Astrocyte of the hippocampus (primary cell): Measurements from ENCODE around the gene ZG16.
A peak's percentile ranks its signal among the peaks of the same experiment; 100 is the strongest.
"Not testable (repeated sequence)": the region's sequence is repeated elsewhere in the genome, so short reads cannot be mapped to it uniquely, and the experiment has no call there.

Source experiments
- DNase-seq: peaks from one replicate; pipeline ENCODE4 v3.0.0; 2011; ENCODE audit warnings: low read depth, low spot score

The ZG16 gene

DNA sequence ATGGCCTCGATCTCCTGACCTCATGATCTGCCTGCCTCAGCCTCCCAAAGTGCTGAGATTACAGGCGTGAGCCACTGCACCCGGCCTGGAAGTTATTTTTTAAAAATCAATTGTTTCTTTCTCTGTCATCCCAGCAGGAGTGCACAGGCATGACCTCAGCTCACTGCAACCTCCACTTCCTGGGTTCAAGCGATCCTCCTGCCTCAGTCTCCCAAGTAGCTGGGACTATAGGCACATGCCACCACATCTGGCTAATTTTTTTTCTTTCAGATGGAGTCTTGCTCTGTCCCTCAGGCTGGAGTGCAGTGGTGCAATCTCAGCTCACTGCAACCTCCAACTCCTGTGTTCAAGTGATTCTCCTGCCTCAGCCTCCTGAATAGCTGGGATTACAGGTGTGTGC, 9.1 kb downstream of the ZG16 start:
- DNase-seq: not testable (repeated sequence)

DNA sequence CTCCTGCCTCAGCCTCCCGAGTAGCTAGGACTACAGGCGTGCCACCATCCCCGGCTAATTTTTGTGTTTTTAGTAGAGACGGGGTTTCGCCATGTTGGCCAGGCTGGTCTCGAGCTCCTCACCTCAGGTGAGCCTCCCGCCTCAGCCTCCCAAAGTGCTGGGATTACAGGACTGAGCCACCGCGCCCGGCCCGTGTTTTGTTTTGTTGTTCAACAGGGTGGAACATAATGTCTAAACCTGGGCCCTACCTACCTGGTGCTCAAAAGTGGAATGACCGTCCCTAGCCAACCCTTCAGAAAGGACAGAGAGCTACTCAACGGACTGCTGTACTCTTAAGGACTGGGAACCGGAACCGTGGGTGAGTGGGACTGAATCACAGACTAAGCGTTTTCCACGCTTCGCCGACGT, 11.7 kb downstream of the ZG16 start:
- no peak for DNase-seq

DNA sequence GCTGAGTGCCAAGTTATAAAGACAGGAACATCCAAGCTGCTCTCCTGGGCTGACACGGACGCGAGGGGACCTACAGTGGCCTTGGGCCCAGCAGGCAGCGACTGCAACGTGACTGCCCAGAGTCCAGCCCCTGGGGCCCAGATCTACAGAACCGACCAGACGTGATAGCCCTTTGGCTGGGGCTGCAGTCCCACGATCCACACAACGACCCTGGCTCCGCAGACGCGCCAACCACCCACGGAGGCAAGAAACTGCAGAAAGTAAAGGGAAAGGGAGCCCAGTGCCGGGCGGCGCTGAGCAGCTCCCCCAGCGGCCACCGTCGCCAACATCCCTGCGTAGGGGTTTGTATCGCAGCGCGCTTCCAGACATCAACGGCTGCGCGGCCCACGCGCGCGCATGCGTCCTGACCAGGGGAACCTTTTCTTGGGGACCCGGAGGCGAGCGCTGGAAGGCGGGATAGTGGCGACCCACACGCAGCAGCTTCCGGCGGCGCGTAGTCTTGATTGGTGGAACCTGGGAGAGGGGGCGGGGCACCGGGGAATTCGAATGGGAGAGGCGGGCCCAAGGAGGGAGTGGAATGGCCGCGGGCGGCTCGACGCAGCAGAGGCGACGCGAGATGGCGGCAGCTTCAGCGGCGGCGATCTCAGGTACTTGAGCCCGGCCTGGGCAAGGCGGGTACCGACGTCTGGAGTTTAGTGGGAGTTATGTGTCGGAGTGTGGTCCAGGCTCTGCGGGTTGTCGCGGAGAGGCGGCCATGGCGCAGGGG, 12.3 kb downstream of the ZG16 start, which contains the start of gene KIF22:
KIF22 (plus strand) TSS at position 569 of the 766 bp plus-strand sequence; CDS start at position 578, 9 bp downstream.
- peak; percentile 100 for DNase-seq

DNA sequence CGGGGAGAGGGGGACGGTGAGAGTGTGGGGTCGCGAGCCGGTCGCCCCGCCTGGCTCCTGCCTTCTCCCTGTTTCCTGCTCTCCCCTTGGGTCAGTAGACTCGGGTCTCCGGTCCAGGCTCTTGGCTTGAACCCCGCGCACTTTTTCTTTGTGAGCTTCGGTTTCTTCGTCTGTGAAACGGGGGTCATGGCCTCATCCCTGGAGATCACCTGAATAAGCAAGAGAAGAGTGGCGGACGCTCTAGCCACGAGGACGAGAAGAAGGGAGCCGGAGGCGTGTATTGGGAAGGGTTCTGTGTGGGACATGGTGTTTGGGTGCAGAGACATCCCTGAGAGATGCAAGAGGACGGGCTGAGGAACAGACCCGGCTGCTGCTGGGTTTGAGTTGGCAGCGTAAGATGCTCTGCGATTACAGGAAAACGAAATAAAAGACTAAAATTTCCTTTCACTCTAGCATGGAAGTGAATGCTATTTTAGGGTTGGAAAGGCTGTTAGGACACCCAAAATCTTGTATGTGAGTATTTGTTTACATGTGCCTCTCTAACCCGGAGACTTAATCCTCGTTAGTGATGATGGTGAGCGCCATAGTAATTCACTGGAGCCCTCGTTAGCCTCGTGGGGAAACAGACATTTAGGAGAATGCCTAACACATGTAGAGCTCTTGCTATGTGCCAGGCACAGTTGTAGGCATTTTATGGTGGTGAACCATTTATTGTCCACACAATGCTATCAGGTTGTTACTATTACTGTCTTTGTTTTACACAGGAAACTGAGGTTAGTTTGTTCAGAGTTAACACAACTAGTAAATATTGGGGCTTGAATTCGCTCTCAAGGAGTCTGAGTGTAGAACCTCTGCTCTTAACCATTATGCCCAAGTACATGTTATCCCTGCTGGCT, 13.1 kb downstream of the ZG16 start:
- DNase-seq: peak; percentile 26

DNA sequence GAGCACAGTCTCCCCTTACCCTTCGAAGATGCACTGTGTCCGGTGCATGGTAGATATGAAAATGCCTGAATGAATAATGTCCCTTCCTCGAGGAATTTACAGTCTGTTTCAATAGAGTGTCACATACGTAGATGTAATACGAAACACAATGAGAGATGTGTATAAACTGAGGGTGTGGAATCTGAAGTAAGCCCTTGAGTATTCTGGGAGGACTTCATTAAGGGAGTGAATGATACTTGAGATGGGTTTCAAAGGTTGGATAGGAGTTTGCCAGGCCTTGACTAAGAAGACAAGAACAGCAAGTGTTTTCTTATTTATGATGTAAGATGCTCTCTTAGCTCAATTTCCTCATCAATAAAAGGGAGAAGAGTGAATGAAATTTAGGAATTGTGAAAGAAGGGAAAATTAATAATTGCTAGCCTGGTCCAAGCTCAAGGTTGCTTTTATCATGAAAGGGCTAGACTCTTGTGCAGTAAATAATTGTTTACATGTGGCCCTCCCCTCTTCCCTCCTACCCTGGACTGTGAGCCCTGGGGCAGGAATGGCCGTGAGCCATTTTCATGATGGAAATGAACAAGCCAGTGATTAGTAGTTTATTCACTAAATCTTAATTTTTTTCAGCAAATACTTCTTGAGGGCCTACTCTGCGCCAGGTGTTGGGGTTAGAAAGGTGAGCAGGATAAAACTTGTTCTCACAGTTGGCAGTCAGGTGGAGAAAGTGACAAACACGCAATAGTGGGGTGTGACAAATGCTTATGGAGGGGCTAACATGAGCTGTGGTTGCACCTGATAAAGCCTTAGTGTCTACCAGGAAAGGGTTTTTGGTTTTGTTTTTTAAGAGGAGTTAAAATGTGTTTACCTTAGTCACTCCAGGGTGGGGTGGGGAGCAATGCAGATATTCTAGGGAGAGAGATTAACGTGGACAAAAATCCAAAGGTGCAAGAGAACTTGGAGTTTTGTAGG, 14.1 kb downstream of the ZG16 start:
- DNase-seq: no peak

DNA sequence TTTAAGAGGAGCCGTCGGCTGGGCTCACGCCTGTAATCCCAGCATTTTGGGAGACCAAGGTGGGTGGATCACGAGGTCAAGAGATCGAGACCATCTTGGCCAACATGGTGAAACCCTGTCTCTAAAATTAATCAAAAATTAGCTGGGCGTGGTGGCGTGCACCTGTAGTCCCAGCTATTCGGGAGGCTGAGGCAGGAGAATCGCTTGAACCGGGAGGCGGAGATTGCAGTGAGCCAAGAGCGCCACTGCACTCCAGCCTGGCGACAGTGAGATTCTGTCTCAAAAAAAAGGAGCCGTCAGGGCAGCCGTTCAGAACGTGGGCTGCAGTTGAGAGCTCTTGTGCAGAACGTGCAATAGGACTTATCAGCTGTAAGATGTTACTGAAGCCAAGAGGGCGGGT, 15.1 kb downstream of the ZG16 start:
- not testable (repeated sequence) for DNase-seq

DNA sequence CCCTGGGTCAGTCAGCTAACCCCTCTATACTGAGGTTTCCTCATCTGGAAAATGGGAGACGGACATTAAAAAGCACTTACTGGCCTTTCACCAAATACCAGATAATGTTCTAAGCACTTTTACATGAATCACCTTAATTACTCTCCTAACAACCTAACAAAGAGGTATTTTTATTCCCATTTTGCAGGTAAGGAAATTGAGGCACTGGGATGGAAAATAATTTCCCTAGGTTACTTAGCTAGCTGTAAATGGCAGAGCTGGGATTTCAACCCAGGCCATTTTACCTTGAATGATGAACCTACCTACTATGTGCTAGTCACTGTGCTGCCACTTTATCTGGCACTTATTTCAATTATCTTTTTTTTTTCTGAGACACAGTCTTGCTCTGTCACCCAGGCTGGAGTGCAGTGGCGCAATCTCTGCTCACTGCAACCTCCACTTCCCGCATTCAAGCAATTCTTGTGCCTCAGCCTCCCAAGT, 16.2 kb downstream of the ZG16 start:
- DNase-seq: no peak

DNA sequence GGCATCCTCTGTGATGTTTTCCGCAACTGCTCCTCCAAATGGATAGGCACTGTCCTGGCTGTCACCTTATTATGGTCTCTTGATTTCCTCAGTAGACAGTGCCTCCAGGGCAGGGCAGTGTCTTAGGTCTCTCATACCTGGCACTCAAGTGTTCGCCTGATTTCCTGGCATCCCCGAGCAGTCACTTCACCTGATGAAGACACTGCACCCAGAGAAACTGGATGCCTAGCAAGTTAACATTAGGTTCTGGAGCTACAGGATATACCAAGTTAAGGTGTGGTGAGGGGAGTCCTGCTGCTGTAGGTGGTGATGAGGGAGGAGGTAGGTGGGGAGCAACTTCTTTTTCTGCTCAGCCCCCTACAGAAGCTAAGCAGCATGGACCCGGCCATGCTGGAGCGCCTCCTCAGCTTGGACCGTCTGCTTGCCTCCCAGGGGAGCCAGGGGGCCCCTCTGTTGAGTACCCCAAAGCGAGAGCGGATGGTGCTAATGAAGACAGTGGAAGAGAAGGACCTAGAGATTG, 24.4 kb downstream of the ZG16 start:
- no peak for DNase-seq

DNA sequence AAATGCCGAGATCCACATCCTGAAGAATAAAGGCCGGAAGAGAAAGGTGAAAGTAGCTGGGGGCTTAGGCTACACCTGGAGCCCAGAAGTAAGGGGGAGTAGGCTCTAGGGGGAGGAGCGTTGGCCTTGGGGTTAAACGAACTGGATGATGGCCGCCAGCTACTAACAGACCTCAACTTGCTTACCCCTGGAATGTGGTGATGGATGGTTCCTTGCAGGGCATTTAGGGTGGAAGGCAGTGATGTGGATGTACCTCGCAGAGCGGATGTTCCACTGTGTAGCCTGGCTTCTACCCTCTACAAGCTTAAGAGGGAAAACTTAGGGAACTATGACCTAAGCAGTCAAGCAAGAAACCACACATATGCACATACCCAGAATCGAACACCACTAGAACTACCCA, 26.0 kb downstream of the ZG16 start:
- no peak for DNase-seq

DNA sequence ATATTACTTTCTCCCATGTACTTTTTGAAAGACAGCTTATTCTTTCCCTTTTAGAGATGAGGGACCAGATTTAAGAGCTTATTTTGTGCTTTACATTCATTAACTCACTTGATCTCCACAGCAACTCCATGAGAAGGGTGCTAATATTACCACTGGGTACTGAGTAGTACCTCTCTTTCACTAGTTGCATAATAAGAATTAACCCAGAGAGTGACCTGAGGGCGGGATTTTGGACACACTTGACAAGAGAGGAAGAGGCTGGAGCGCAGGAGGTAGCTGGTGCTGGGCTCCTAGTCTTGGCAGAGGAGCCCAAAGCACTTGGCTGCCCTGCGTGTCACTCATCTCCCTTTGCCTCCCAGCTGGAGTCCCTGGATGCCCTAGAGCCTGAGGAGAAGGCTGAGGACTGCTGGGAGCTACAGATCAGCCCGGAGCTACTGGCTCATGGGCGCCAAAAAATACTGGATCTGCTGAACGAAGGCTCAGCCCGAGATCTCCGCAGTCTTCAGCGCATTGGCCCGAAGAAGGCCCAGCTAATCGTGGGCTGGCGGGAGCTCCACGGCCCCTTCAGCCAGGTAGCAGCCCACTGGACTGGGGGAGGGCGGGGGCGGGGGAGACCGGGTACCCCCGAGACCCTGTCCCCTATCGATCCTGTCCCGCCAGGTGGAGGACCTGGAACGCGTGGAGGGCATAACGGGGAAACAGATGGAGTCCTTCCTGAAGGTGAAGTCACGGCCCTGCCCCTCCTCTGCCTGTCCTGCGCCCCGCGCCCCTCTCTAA, 26.6 kb downstream of the ZG16 start:
- peak; percentile 39 for DNase-seq

DNA sequence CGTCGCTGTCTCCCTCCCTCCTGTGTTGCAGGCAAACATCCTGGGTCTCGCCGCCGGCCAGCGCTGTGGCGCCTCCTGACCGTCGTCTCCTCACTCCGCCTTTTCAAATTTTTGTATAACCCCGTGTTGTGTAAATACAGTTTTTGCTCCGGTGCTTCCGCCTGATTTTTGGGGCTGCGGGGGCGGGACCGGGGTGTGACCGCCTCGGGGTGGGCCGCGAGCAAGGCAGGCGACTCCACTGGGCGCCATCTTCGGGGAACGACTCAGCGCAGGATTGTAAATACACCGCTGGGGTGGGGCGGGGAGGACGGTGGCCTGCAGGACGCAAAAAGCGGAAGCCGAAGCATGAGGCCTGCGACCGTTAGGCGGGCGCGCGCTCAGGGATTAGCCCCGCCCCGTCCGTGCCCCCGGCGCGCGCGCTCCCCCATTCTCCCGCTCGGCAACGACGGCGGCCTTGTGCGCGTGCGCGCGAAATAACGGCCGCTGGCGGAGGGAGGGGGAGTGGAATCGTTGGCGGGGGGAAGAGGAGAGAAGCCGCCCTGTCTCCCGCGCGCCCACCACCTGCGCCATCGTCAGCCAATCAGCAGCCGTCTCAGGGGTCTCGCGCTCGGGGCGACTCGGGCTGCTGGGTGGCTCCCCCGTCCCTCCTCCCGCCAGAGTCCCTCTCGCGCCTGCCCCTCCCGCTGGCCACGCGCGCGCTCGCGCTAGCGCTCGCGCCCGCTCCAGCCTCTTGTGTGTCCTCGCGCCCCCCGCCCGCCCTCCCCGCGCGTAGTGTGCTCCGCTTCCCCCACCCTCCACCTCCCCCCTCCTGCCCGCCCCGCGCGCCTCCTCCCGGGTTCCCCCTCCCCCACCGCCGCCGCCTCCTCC, 27.4 kb downstream of the ZG16 start:
- peak; percentile 99 for DNase-seq

DNA sequence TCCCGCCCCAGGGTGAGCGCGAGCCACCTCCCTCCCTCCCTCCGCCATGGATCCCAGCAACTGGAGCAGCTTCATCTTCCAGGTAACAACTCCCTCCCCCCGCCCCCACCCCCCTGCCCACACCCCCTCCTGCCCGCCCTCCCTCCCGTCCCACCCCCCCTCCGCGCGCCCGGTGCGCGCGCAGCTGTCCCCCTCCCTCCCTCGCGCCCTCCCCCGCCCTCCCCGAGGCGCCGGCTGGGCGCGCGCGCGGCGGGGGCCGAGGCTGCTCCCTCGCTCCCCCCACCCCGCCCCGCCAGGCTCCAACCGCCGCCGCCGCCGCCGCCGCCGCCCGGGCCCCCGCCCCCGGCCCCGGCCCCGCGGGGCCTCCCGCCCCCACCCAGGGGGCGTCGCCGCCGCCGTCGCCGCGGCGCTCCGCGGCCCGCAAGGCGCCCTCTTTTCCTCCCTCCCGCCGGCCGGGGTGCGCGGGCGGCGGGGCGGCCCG, 28.1 kb downstream of the ZG16 start, which contains the start of gene MAZ:
MAZ (plus strand) TSS at position 431 of the 481 bp plus-strand sequence. CDS start 173 bp downstream, outside the sequence.
- no peak for DNase-seq

DNA sequence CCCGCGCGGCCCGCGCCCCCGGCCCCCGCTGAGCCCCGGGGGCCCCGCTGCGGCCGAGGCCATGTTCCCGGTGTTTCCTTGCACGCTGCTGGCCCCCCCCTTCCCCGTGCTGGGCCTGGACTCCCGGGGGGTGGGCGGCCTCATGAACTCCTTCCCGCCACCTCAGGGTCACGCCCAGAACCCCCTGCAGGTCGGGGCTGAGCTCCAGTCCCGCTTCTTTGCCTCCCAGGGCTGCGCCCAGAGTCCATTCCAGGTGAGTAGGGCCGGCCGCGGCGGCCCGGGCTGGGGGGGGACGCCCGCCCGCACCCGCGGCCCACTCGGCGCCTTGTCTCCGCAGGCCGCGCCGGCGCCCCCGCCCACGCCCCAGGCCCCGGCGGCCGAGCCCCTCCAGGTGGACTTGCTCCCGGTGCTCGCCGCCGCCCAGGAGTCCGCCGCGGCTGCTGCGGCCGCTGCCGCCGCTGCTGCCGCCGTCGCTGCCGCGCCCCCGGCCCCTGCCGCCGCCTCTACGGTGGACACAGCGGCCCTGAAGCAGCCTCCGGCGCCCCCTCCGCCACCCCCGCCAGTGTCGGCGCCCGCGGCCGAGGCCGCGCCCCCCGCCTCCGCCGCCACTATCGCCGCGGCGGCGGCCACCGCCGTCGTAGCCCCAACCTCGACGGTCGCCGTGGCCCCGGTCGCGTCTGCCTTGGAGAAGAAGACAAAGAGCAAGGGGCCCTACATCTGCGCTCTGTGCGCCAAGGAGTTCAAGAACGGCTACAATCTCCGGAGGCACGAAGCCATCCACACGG, 28.8 kb downstream of the ZG16 start:
- DNase-seq: peak; percentile 68

DNA sequence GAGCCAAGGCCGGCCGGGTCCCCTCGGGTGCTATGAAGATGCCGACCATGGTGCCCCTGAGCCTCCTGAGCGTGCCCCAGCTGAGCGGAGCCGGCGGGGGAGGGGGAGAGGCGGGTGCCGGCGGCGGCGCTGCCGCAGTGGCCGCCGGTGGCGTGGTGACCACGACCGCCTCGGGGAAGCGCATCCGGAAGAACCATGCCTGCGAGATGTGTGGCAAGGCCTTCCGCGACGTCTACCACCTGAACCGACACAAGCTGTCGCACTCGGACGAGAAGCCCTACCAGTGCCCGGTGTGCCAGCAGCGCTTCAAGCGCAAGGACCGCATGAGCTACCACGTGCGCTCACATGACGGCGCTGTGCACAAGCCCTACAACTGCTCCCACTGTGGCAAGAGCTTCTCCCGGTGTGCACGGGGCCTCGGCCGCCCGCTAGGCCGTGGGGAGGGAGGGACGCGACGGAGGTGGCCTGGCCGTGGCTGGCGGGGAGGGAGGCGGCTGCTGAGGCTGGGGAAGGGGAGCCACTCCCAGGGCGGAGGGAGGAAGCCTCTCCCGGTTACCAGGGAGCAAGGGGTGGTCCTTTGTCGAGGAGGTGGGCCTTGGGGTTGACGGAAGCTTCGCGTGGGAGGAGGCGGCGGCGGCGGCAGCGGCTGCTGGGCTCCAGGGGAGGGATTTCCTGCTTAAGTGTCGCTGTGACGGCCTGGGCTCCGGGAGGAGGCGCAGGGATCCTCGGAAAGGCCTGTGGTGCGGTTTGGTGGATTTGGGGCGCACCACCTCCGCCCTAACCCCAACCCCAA, 29.6 kb downstream of the ZG16 start:
- DNase-seq: peak; percentile 95

DNA sequence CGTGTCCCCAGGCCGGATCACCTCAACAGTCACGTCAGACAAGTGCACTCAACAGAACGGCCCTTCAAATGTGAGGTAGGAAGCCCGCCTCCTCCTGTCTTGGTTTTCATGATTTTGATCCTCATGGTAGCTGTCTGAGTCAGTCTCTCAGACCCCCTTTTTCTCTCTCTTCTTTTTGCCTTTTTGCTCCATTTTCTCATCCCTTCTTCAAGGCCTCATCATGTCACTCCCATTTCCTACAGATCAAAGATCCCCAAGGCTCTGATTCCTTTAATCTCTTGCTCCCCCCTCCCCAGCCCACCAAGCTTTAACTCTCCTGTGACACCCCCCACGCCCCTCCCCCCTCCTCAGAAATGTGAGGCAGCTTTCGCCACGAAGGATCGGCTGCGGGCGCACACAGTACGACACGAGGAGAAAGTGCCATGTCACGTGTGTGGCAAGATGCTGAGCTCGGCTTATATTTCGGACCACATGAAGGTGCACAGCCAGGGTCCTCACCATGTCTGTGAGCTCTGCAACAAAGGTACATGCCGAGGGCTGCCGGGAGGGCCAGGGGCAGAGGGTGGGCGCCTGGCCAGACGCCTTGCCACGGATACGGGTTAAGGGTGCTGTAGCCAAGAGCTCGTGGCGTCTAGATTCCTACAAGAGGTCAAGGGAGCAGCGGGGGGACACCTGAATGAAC, 30.3 kb downstream of the ZG16 start:
- peak; percentile 25 for DNase-seq

DNA sequence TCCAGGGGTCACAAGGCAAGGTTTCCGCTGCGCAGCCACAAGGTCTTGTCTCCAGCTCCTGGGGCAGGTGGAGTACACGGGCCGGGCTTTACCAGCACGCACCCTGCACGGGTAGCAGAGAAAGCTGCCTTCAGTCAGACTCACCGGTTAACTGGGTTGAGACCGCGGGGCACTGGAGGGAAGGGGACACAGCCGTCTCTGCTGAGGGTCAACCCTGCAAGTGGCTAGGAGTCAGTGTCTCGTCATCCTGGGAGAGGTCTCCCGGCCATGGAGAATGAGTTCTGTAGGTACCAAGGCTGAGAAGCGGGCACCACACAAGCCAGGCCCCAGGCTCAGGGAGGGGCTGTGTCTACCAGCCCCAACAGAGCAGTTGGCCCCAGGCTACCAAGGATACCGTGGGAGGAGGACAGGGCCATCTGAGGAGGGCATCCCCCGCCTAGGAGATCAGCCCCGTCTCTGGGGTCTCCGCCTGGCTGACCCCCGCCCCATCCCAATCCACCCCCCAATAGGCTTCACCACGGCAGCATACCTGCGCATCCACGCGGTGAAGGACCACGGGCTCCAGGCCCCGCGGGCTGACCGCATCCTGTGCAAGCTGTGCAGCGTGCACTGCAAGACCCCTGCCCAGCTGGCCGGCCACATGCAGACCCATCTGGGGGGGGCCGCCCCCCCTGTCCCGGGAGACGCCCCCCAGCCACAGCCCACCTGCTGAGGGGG, 31.1 kb downstream of the ZG16 start:
- DNase-seq: no peak
